ENCODE data around the gene PRR5L. TPM values are rescaled to one million over a fixed set of nuclear protein-coding genes. Genes with fewer than 3 reads are reported as not detected.

Gene PRR5L
- total RNA-seq, 6 experiments from 2014 or later = 19.9 to 27.5 (median 24.9) TPM

- DNase-seq = no peak
- TF ChIP-seq, protein P1, sequence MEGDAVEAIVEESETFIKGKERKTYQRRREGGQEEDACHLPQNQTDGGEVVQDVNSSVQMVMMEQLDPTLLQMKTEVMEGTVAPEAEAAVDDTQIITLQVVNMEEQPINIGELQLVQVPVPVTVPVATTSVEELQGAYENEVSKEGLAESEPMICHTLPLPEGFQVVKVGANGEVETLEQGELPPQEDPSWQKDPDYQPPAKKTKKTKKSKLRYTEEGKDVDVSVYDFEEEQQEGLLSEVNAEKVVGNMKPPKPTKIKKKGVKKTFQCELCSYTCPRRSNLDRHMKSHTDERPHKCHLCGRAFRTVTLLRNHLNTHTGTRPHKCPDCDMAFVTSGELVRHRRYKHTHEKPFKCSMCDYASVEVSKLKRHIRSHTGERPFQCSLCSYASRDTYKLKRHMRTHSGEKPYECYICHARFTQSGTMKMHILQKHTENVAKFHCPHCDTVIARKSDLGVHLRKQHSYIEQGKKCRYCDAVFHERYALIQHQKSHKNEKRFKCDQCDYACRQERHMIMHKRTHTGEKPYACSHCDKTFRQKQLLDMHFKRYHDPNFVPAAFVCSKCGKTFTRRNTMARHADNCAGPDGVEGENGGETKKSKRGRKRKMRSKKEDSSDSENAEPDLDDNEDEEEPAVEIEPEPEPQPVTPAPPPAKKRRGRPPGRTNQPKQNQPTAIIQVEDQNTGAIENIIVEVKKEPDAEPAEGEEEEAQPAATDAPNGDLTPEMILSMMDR (IDR thresholded peaks at IDR 0.05) = no peak
- H3K36me3 Mint-ChIP-seq (ENCODE audit: low read depth) = peaks cover 18% of the 10 kb centered on the region; the same call in 1 of the 2 replicates
- H3K27me3 Mint-ChIP-seq (ENCODE audit: insufficient read depth) = no peaks in the 10 kb centered on the region
- no peak overlapping the region for H3K27ac Mint-ChIP-seq
- peaks cover 18% of the 10 kb centered on the region for H3K4me1 Mint-ChIP-seq (ENCODE audit: low read depth)
- H3K4me3 Mint-ChIP-seq = no peak overlapping the region
- no peaks in the 10 kb centered on the region for H3K9me3 Mint-ChIP-seq
Observed at GRCh38 chr11:36394056-36394455, 98.0 kb downstream of the PRR5L start.

DNA sequence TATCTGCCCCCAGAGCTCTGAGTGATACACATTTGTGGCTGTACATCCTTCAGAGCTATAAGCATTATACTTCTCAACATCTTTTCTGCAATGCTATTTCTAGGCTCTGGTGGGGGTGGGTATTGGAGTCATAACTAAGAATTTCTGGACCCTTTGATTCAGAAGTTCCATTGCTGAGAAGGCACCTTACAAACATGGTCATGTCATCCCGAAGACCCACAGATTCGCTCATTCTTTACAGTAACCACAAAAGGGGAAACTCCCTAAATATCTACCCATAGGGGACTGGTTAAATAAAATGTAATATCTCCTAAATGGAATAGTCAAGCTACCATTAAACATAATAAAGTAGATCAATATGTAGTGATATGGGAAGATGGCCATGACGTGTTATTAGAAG is 98.8 kb downstream of the PRR5L start:
- Mint-ChIP-seq H3K9me3 (no peaks in the 10 kb centered on the region), H3K36me3 (ENCODE audit: low read depth) (peaks cover 20% of the 10 kb centered on the region; the same call in 1 of the 2 replicates), H3K27me3 (ENCODE audit: insufficient read depth) (no peaks in the 10 kb centered on the region; the same call in 1 of the 2 replicates), H3K4me3 (no peak overlapping the region), H3K27ac (no peak overlapping the region), H3K4me1 (ENCODE audit: low read depth) (peaks cover 14% of the 10 kb centered on the region)
- DNase-seq = no peak
- TF ChIP-seq, protein P1 (IDR thresholded peaks at IDR 0.05) = no peak

DNA sequence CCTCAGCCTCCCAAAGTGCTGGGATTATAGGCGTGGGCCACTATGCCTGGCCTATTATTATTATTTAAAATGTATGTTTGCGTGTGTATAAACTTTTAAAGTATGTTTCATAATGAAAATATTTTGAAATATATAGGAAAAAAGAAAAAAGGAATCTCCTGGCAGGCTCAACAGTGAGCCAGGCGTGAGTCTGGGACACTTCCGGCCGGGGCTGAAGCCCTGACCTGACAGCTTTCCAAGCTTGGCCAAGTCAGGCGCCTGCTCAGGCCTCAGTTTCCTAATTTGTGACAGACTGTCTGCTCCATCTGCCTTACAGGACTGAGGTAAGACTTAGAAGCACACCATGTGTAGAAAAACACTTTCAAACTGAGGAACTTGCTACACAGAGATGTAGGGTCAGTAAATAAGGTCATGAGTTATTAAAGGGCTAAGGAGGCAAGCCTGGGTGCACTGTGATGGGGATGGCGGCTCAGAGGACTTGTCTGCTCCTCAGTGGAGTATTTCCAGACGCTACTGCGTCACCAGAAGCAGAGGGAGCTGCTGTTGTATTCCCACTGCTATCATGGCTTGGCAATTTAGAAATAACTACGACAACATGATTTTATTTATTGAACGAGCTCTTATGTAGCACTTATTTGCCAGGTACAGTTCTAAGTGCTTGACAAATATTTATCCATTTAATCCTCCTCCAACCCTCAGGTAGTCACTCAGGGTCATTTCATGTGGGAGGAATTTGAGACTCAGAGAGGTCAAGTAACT is 100.1 kb downstream of the PRR5L start:
- Mint-ChIP-seq H3K4me1 (ENCODE audit: low read depth) (peaks cover 2% of the 10 kb centered on the region), H3K27ac (no peak overlapping the region), H3K27me3 (ENCODE audit: insufficient read depth) (no peaks in the 10 kb centered on the region; the same call in 1 of the 2 replicates), H3K9me3 (no peaks in the 10 kb centered on the region), H3K4me3 (no peak overlapping the region), H3K36me3 (ENCODE audit: low read depth) (peaks cover 26% of the 10 kb centered on the region; the same call in 1 of the 2 replicates)
- no peak for DNase-seq
- TF ChIP-seq, protein P1 (IDR thresholded peaks at IDR 0.05) = no peak

GRCh38 chr11:36398231-36398953 is 102.3 kb downstream of the PRR5L start:
- Mint-ChIP-seq H3K27me3 (ENCODE audit: insufficient read depth) (no peaks in the 10 kb centered on the region; the same call in 1 of the 2 replicates), H3K9me3 (no peaks in the 10 kb centered on the region), H3K27ac (no peak overlapping the region), H3K4me1 (ENCODE audit: low read depth) (0 out of 2 replicates have a peak, but pooled peaks cover 1% of the 10 kb centered on the region), H3K36me3 (ENCODE audit: low read depth) (peaks cover 26% of the 10 kb centered on the region), H3K4me3 (no peak overlapping the region)
- TF ChIP-seq, protein P1 (IDR thresholded peaks at IDR 0.05) = no peak
- no peak for DNase-seq

DNA sequence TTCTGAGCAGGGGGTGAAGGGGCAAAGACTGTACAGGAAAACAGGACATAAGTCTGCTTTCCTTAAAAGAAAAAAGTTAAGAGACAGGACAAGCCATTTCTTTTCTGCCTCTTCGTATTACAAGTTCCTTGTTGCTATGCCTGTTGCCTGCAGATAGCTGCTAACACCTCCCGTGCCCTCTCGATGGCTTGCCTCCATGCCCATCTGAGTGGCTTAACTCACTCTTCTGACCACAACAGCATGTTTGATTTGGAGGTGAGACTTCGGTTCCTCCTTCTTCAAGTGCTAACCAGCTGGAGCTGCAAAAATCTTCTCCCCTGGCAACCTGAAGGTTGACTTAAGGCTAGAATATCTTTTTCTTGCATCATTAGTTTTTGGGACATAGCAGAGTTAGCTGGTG is 103.1 kb downstream of the PRR5L start:
- Mint-ChIP-seq H3K4me3 (no peak overlapping the region), H3K36me3 (ENCODE audit: low read depth) (peaks cover 33% of the 10 kb centered on the region), H3K4me1 (ENCODE audit: low read depth) (0 out of 2 replicates have a peak, but pooled peaks cover 8% of the 10 kb centered on the region), H3K27me3 (ENCODE audit: insufficient read depth) (no peaks in the 10 kb centered on the region; the same call in 1 of the 2 replicates), H3K9me3 (no peaks in the 10 kb centered on the region), H3K27ac (no peak overlapping the region)
- DNase-seq = no peak
- TF ChIP-seq, protein P1 (IDR thresholded peaks at IDR 0.05) = no peak
